NK-92 treated with Interleukin-12 subunit alpha and Interleukin-12 subunit beta, amount 100 ng/mL, for 24 hours (cell line): Measurements from ENCODE around the gene SNX22.
"Not testable (repeated sequence)": the region's sequence is repeated elsewhere in the genome, so short reads cannot be mapped to it uniquely, and the experiment has no call there.

Experiments
- DNase-seq: peaks from one replicate; lab custom pipeline; 2025; lab: John Stamatoyannopoulos, UW

Gene SNX22

GRCh38 chr15:64151727-64152506, at the start of gene SNX22:
SNX22 (plus strand) TSS chr15:64151731; CDS start chr15:64151776, 45 bp downstream.
- DNase-seq: no peak

GRCh38 chr15:64102497-64102896, 49.0 kb upstream of the SNX22 start:
- no peak for DNase-seq

- DNase-seq: no peak
Measured at GRCh38 chr15:64105113-64105704, 46.3 kb upstream of the SNX22 start.

GRCh38 chr15:64107337-64107736, 44.2 kb upstream of the SNX22 start:
- no peak for DNase-seq

GRCh38 chr15:64110108-64110701, 41.3 kb upstream of the SNX22 start:
- DNase-seq: not testable (repeated sequence)

GRCh38 chr15:64110950-64111678, 40.4 kb upstream of the SNX22 start:
- no peak for DNase-seq

GRCh38 chr15:64111679-64112050, 39.9 kb upstream of the SNX22 start:
- no peak for DNase-seq

- DNase-seq: no peak
Measured at GRCh38 chr15:64112073-64112772, 39.3 kb upstream of the SNX22 start.

- DNase-seq: no peak
Measured at GRCh38 chr15:64112904-64113303, 38.6 kb upstream of the SNX22 start.

GRCh38 chr15:64117759-64118487, 33.6 kb upstream of the SNX22 start:
- DNase-seq: no peak

GRCh38 chr15:64120322-64120721, 31.2 kb upstream of the SNX22 start:
- DNase-seq: not testable (repeated sequence)

GRCh38 chr15:64121614-64122013, 29.9 kb upstream of the SNX22 start:
- DNase-seq: no peak

- DNase-seq: no peak
Measured at GRCh38 chr15:64122444-64122843, 29.1 kb upstream of the SNX22 start.

- DNase-seq: no peak
Measured at GRCh38 chr15:64122936-64123351, 28.6 kb upstream of the SNX22 start.

GRCh38 chr15:64125978-64126377, 25.6 kb upstream of the SNX22 start:
- DNase-seq: no peak

- DNase-seq: no peak
Measured at GRCh38 chr15:64127521-64128270, 23.8 kb upstream of the SNX22 start.

GRCh38 chr15:64130159-64130558, 21.4 kb upstream of the SNX22 start:
- no peak for DNase-seq

- DNase-seq: no peak
Measured at GRCh38 chr15:64131547-64131946, 20.0 kb upstream of the SNX22 start.

GRCh38 chr15:64132217-64132616, 19.3 kb upstream of the SNX22 start:
- no peak for DNase-seq

GRCh38 chr15:64133623-64134344, 17.7 kb upstream of the SNX22 start:
- no peak for DNase-seq
